ENCODE measurements around the gene ERCC1. TPM values are rescaled to one million over a fixed set of nuclear protein-coding genes. Genes with fewer than 3 reads are reported as not detected.

The ERCC1 gene
- total and polyA plus RNA-seq, 4 donors, result 19.2 to 28.7 (median 22.0) TPM

DNA sequence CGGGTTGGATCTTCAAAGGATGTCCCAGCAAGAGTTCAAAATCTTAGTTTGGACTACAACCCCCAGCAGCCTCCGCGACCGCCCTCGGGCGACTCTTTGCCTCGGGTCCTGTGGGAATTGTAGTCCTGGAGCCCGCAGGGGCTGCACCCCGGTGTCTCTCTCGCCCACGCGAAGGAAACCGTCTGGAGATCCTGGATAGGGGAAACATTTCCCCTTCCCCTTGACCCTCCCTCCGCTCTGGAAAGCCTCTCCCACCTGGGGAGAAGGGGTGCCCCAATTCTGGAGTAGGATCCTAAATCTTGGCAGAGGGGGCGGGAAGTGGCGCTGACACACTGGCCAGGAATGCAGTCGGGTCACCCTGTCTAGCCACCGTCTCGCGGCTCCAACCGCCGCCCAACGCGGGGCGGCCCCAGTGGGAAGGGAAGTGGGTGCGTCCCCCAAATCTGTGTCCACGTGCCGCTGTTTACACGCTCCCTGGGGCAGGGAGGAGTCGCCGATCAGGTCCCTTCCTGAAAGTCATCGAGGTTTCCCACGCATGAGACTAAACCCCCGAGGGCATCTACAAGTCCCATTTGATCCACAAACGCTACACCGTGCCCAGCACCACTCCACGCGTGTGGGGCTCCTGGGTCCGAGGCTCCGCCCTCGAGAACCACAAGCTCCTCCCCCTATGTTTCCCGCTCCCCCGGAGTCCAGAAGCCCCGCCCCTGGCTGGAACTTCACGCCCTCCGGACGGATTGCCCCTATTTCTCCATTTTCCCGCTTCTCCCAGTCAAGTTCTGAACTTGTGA is 18.1 kb downstream of the ERCC1 start:
- no peaks in the 10 kb centered on the region for H3K9me3 ChIP-seq (ENCODE audit: control insufficient read depth in 4 of 4, low read length in 3 of 4)
- TF ChIP-seq, protein P1, sequence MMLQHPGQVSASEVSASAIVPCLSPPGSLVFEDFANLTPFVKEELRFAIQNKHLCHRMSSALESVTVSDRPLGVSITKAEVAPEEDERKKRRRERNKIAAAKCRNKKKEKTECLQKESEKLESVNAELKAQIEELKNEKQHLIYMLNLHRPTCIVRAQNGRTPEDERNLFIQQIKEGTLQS (IDR thresholded peaks at IDR 0.05), result peak; percentile 44
- TF ChIP-seq YY1 (IDR thresholded peaks at IDR 0.05) (no peak), SP1 (IDR thresholded peaks at IDR 0.05) (no peak), FOXA2 (IDR thresholded peaks at IDR 0.05) (no peak), RXRA (IDR thresholded peaks at IDR 0.05) (peak in 1 of 2 donors; percentile 43), RAD21 (IDR thresholded peaks at IDR 0.05) (no peak), GABPA (IDR thresholded peaks at IDR 0.05 in 1 of 2, conservative IDR thresholded peaks at IDR 0.05 in 1 of 2) (no peak), HNF4G (IDR thresholded peaks at IDR 0.05) (peak; percentile 5), HNF4A (conservative IDR thresholded peaks at IDR 0.05) (no peak), FOXA1 (IDR thresholded peaks at IDR 0.05) (no peak), TAF1 (conservative IDR thresholded peaks at IDR 0.05) (no peak), NR2F2 (IDR thresholded peaks at IDR 0.05) (no peak), EGR1 (IDR thresholded peaks at IDR 0.05; ENCODE audit: low read depth in 2 of 2) (peak; percentile 83 to 92), JUND (IDR thresholded peaks at IDR 0.05) (peak; percentile 77 to 82)
- TF ChIP-seq, protein P2, sequence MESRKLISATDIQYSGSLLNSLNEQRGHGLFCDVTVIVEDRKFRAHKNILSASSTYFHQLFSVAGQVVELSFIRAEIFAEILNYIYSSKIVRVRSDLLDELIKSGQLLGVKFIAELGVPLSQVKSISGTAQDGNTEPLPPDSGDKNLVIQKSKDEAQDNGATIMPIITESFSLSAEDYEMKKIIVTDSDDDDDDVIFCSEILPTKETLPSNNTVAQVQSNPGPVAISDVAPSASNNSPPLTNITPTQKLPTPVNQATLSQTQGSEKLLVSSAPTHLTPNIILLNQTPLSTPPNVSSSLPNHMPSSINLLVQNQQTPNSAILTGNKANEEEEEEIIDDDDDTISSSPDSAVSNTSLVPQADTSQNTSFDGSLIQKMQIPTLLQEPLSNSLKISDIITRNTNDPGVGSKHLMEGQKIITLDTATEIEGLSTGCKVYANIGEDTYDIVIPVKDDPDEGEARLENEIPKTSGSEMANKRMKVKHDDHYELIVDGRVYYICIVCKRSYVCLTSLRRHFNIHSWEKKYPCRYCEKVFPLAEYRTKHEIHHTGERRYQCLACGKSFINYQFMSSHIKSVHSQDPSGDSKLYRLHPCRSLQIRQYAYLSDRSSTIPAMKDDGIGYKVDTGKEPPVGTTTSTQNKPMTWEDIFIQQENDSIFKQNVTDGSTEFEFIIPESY (IDR thresholded peaks at IDR 0.05), result peak; percentile 17
- TF ChIP-seq, protein P3, sequence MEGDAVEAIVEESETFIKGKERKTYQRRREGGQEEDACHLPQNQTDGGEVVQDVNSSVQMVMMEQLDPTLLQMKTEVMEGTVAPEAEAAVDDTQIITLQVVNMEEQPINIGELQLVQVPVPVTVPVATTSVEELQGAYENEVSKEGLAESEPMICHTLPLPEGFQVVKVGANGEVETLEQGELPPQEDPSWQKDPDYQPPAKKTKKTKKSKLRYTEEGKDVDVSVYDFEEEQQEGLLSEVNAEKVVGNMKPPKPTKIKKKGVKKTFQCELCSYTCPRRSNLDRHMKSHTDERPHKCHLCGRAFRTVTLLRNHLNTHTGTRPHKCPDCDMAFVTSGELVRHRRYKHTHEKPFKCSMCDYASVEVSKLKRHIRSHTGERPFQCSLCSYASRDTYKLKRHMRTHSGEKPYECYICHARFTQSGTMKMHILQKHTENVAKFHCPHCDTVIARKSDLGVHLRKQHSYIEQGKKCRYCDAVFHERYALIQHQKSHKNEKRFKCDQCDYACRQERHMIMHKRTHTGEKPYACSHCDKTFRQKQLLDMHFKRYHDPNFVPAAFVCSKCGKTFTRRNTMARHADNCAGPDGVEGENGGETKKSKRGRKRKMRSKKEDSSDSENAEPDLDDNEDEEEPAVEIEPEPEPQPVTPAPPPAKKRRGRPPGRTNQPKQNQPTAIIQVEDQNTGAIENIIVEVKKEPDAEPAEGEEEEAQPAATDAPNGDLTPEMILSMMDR (IDR thresholded peaks at IDR 0.05; ENCODE audit: low read depth, low read length, missing input control), result no peak
- TF ChIP-seq, protein P4, sequence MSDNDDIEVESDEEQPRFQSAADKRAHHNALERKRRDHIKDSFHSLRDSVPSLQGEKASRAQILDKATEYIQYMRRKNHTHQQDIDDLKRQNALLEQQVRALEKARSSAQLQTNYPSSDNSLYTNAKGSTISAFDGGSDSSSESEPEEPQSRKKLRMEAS (IDR thresholded peaks at IDR 0.05), result no peak
- TF ChIP-seq, protein P5, sequence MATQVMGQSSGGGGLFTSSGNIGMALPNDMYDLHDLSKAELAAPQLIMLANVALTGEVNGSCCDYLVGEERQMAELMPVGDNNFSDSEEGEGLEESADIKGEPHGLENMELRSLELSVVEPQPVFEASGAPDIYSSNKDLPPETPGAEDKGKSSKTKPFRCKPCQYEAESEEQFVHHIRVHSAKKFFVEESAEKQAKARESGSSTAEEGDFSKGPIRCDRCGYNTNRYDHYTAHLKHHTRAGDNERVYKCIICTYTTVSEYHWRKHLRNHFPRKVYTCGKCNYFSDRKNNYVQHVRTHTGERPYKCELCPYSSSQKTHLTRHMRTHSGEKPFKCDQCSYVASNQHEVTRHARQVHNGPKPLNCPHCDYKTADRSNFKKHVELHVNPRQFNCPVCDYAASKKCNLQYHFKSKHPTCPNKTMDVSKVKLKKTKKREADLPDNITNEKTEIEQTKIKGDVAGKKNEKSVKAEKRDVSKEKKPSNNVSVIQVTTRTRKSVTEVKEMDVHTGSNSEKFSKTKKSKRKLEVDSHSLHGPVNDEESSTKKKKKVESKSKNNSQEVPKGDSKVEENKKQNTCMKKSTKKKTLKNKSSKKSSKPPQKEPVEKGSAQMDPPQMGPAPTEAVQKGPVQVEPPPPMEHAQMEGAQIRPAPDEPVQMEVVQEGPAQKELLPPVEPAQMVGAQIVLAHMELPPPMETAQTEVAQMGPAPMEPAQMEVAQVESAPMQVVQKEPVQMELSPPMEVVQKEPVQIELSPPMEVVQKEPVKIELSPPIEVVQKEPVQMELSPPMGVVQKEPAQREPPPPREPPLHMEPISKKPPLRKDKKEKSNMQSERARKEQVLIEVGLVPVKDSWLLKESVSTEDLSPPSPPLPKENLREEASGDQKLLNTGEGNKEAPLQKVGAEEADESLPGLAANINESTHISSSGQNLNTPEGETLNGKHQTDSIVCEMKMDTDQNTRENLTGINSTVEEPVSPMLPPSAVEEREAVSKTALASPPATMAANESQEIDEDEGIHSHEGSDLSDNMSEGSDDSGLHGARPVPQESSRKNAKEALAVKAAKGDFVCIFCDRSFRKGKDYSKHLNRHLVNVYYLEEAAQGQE (IDR thresholded peaks at IDR 0.05), result no peak
- H3K4me1 ChIP-seq (ENCODE audit: control insufficient read depth in 4 of 4, insufficient read depth in 4 of 4, low read length in 3 of 4), result peaks cover 10 to 35% (median 23%) of the 10 kb centered on the region in 4 donors
- WGBS, result under 1% methylated on average over 48 of the region's 48 CpGs
- H3K36me3 ChIP-seq (ENCODE audit: control insufficient read depth in 4 of 4, insufficient read depth in 3 of 4, low read depth in 1 of 4, low read length in 3 of 4), result peaks cover 0 to 2% (median 0%) of the 10 kb centered on the region in 4 donors
- H3K9ac ChIP-seq (ENCODE audit: low read depth in 1 of 2, low read length in 2 of 2), result peak overlapping the region; percentile 73 to 83
- peak; percentile 80 for DNase-seq (ENCODE audit: low spot score)
- peak overlapping the region; percentile 48 to 82 (median 75) for H3K4me3 ChIP-seq (ENCODE audit: low read depth in 1 of 3, low read length in 3 of 3)
- peak overlapping the region; percentile 96 to 97 for H3K27ac ChIP-seq (ENCODE audit: low read depth in 1 of 2, low read length in 2 of 2)
- no peaks in the 10 kb centered on the region for H3K27me3 ChIP-seq (ENCODE audit: control insufficient read depth in 4 of 4, insufficient read depth in 4 of 4, low read length in 3 of 4)
